Caco-2 (cell line): ENCODE results near the gene TNFAIP8. TPM values are rescaled to one million over a fixed set of nuclear protein-coding genes. Genes with fewer than 3 reads are reported as not detected.
"Not testable (repeated sequence)": the region's sequence is repeated elsewhere in the genome, so short reads cannot be mapped to it uniquely, and the experiment has no call there.

Source experiments
- BruUV-seq: library from RNA; stranded (reverse); fragments of 400-500 nt; replicated peaks from 2 replicates; lab custom pipeline; 2021; lab: Mats Ljungman, UMichigan
- CTCF ChIA-PET: fragments of 300-600 bp; sonication (Branson Sonifier 250); formaldehyde crosslinking; loops from one replicate; lab custom pipeline; 2022; ENCODE audit warnings: antibody characterized with exemption; lab: Charles Lee
- POLR2A ChIA-PET: fragments of 300-600 bp; sonication (Branson Sonifier 250); formaldehyde crosslinking; loops from one replicate; lab custom pipeline; 2022; ENCODE audit warnings: antibody characterized with exemption; lab: Charles Lee
- DNase-seq, 2 experiments: peaks; one replicate each; pipeline versions ENCODE4 v3.0.0 to v3.0.0-alpha.2; 2020 to 2022
- H3K27me3 ChIP-seq: replicated peaks from 2 replicates; pipeline ENCODE4 v1.6.0; 2011; ENCODE audit warnings: low read length; ENCODE audit not compliant: control insufficient read depth, insufficient read depth
- H3K36me3 ChIP-seq: 2 replicates; pipeline ENCODE4 v1.5.1; 2011; ENCODE audit warnings: low read length; ENCODE audit not compliant: control insufficient read depth, insufficient read depth
- H3K4me1 ChIP-seq: fragments of 250-450 bp; sonication (Bioruptor Pico); 2 replicates; pipeline ENCODE4 v1.5.1; 2020; ENCODE audit warnings: mild to moderate bottlenecking
- H3K4me3 ChIP-seq: 2 replicates; pipeline ENCODE4 v1.5.1; 2011; ENCODE audit warnings: low read depth, mild to moderate bottlenecking, control low read depth, low read length
- H3K9me3 ChIP-seq: fragments of 250-450 bp; sonication (Bioruptor Pico); 2 replicates; pipeline ENCODE4 v1.5.1; 2020; ENCODE audit warnings: mild to moderate bottlenecking, moderate library complexity
- H3K27ac Mint-ChIP-seq: one replicate; pipeline ENCODE4 v1.8.0; 2022; ENCODE audit warnings: mixed read lengths; ENCODE audit not compliant: unreplicated experiment
- H3K27me3 Mint-ChIP-seq: one replicate; pipeline ENCODE4 v1.8.0; 2022; ENCODE audit warnings: mixed read lengths; ENCODE audit not compliant: insufficient read depth, unreplicated experiment
- H3K36me3 Mint-ChIP-seq: one replicate; pipeline ENCODE4 v1.8.0; 2022; ENCODE audit warnings: mild to moderate bottlenecking, mixed read lengths; ENCODE audit not compliant: insufficient read depth, unreplicated experiment
- H3K4me1 Mint-ChIP-seq: one replicate; pipeline ENCODE4 v1.8.0; 2022; ENCODE audit warnings: low read depth, mixed read lengths; ENCODE audit not compliant: unreplicated experiment
- H3K4me3 Mint-ChIP-seq: one replicate; pipeline ENCODE4 v1.8.0; 2022; ENCODE audit warnings: mild to moderate bottlenecking, moderate library complexity, mixed read lengths; ENCODE audit not compliant: unreplicated experiment
- H3K9me3 Mint-ChIP-seq: one replicate; pipeline ENCODE4 v1.8.0; 2022; ENCODE audit warnings: mixed read lengths; ENCODE audit not compliant: unreplicated experiment
- CTCF ChIP-seq, 2 experiments: fragments of 200-600 bp in 1 of 2; IDR thresholded peaks; 1 replicate in 1 of 2; 2 replicates in 1 of 2; pipeline versions ENCODE4 v1.5.1 to v1.8.0; 2011 to 2022; ENCODE audit warnings: antibody characterized with exemption in 1 of 2, control low read depth in 1 of 2, inconsistent platforms in 1 of 2, low read depth in 1 of 2, low read length in 1 of 2, mild to moderate bottlenecking in 1 of 2, moderate library complexity in 1 of 2; ENCODE audit not compliant: insufficient read depth in 1 of 2, severe bottlenecking in 1 of 2, unreplicated experiment in 1 of 2
- intact Hi-C: fragments of 100-400 bp; cut with micrococcal nuclease; formaldehyde crosslinking; loops from one replicate; pipeline ENCODE4 v1.10.0; 2022; ENCODE audit not compliant: unreplicated experiment
- total RNA-seq: library from RNA; stranded (reverse); gene quantifications from 2 replicates; pipeline ENCODE4 v1.2.3, GENCODE V29; 2022

The TNFAIP8 gene
- total RNA-seq, 1 experiment from 2014 or later: 7.4 TPM

GRCh38 chr5:119426057-119426456 is 70.2 kb downstream of the TNFAIP8 start:
- POLR2A ChIA-PET: no interaction called here
- peaks cover 7% of the 10 kb centered on the region for H3K4me1 Mint-ChIP-seq
- intact Hi-C loops: no loop called here
- H3K36me3 ChIP-seq: no peaks in the 10 kb centered on the region
- H3K9me3 Mint-ChIP-seq: no peaks in the 10 kb centered on the region
- no TSS peak for BruUV-seq
- DNase-seq: no peak
- no peaks in the 10 kb centered on the region for H3K9me3 ChIP-seq
- CTCF ChIA-PET: no interaction called here
- no peaks in the 10 kb centered on the region; the same call in 1 of the 2 replicates for H3K4me1 ChIP-seq
- no peaks in the 10 kb centered on the region for H3K36me3 Mint-ChIP-seq
- TF ChIP-seq CTCF (IDR thresholded peaks at IDR 0.05; ENCODE audit: insufficient read depth in 1 of 2, low read depth in 1 of 2, low read length in 1 of 2, severe bottlenecking in 1 of 2, unreplicated experiment in 1 of 2): no peak
- no peaks in the 10 kb centered on the region for H3K27me3 Mint-ChIP-seq
- no peaks in the 10 kb centered on the region for H3K27me3 ChIP-seq
- H3K4me3 ChIP-seq: no peak overlapping the region
- no peak overlapping the region for H3K4me3 Mint-ChIP-seq
- H3K27ac Mint-ChIP-seq: no peak overlapping the region

- Histone ChIP-seq H3K36me3 (no peaks in the 10 kb centered on the region), H3K4me1 (no peaks in the 10 kb centered on the region; the same call in 1 of the 2 replicates), H3K9me3 (no peaks in the 10 kb centered on the region), H3K4me3 (no peak overlapping the region), H3K27me3 (no peaks in the 10 kb centered on the region)
- ChIA-PET POLR2A (no interaction called here), CTCF (no interaction called here)
- no peak overlapping the region for H3K4me3 Mint-ChIP-seq
- no peak for TF ChIP-seq CTCF (IDR thresholded peaks at IDR 0.05; ENCODE audit: insufficient read depth in 1 of 2, low read depth in 1 of 2, low read length in 1 of 2, severe bottlenecking in 1 of 2, unreplicated experiment in 1 of 2)
- peaks cover 7% of the 10 kb centered on the region for H3K4me1 Mint-ChIP-seq
- no TSS peak for BruUV-seq
- peaks cover 8% of the 10 kb centered on the region for H3K9me3 Mint-ChIP-seq
- intact Hi-C loops: no loop called here
- H3K36me3 Mint-ChIP-seq: no peaks in the 10 kb centered on the region
- H3K27ac Mint-ChIP-seq: no peak overlapping the region
- no peak for DNase-seq
- no peaks in the 10 kb centered on the region for H3K27me3 Mint-ChIP-seq
These were observed 71.2 kb downstream of the TNFAIP8 start for GRCh38 chr5:119427060-119427459.

- H3K4me3 ChIP-seq, H3K36me3 Mint-ChIP-seq, H3K4me1 Mint-ChIP-seq, DNase-seq, H3K4me1 ChIP-seq, POLR2A ChIA-PET, H3K27me3 Mint-ChIP-seq, H3K9me3 ChIP-seq, H3K27me3 ChIP-seq, BruUV-seq, H3K36me3 ChIP-seq, H3K27ac Mint-ChIP-seq, intact Hi-C loops, H3K4me3 Mint-ChIP-seq, CTCF ChIA-PET: not testable (repeated sequence)
- peaks cover 13% of the 10 kb centered on the region for H3K9me3 Mint-ChIP-seq
These were observed 71.8 kb downstream of the TNFAIP8 start for GRCh38 chr5:119427596-119427995.

- H3K4me3 Mint-ChIP-seq, H3K4me1 ChIP-seq, CTCF ChIA-PET, H3K36me3 ChIP-seq, H3K4me3 ChIP-seq, H3K9me3 ChIP-seq, DNase-seq, H3K36me3 Mint-ChIP-seq, intact Hi-C loops, H3K27ac Mint-ChIP-seq, POLR2A ChIA-PET, H3K27me3 Mint-ChIP-seq, H3K4me1 Mint-ChIP-seq, H3K27me3 ChIP-seq, BruUV-seq: not testable (repeated sequence)
- H3K9me3 Mint-ChIP-seq: peaks cover 13% of the 10 kb centered on the region
These were observed 72.3 kb downstream of the TNFAIP8 start for GRCh38 chr5:119428166-119428565.

- intact Hi-C loops: not testable (repeated sequence)
These were observed 72.8 kb downstream of the TNFAIP8 start for GRCh38 chr5:119428574-119428973.

GRCh38 chr5:119432674-119433237 is 76.9 kb downstream of the TNFAIP8 start:
- peaks cover 37% of the 10 kb centered on the region for H3K9me3 Mint-ChIP-seq
- H3K4me1 Mint-ChIP-seq: peaks cover 17% of the 10 kb centered on the region
- H3K4me3 ChIP-seq, H3K27ac Mint-ChIP-seq, CTCF ChIA-PET, BruUV-seq, H3K27me3 Mint-ChIP-seq, H3K9me3 ChIP-seq, H3K4me3 Mint-ChIP-seq, H3K27me3 ChIP-seq, H3K36me3 ChIP-seq, intact Hi-C loops, H3K4me1 ChIP-seq, DNase-seq, POLR2A ChIA-PET: not testable (repeated sequence)
- peaks cover 14% of the 10 kb centered on the region for H3K36me3 Mint-ChIP-seq

More at GRCh38 chr5:119428574-119428973, 72.8 kb downstream of the TNFAIP8 start:
- H3K4me3 ChIP-seq, H3K27me3 Mint-ChIP-seq, H3K36me3 ChIP-seq, H3K27me3 ChIP-seq, BruUV-seq, H3K9me3 ChIP-seq, H3K27ac Mint-ChIP-seq, H3K36me3 Mint-ChIP-seq, H3K4me1 ChIP-seq, H3K4me1 Mint-ChIP-seq, POLR2A ChIA-PET, H3K4me3 Mint-ChIP-seq, CTCF ChIA-PET, DNase-seq: not testable (repeated sequence)
- H3K9me3 Mint-ChIP-seq: peaks cover 13% of the 10 kb centered on the region
